Sigmoid colon (tissue), 7 donors: ENCODE measurements around the gene ERP27. TPM values are rescaled to one million over a fixed set of nuclear protein-coding genes. Genes with fewer than 3 reads are reported as not detected.

Experiments used
- DNase-seq: peaks from one replicate; pipeline ENCODE4 v3.0.0-alpha.2; 2019
- H3K27ac ChIP-seq, 4 donors: fragments of 200-600 bp; sonication (generic); one replicate each; pipeline ENCODE4 v1.5.1; 2016 to 2019; ENCODE audit warnings: mild to moderate bottlenecking in 1 of 4
- H3K27me3 ChIP-seq, 3 donors: fragments of 200-600 bp; sonication (generic); one replicate each; pipeline ENCODE4 v1.5.1; 2019; ENCODE audit warnings: mild to moderate bottlenecking in 1 of 3
- H3K36me3 ChIP-seq, 4 donors: fragments of 200-600 bp; sonication (generic); one replicate each; pipeline ENCODE4 v1.5.1; 2016 to 2019
- H3K4me1 ChIP-seq, 4 donors: fragments of 200-600 bp; sonication (generic); one replicate each; pipeline ENCODE4 v1.5.1; 2017 to 2019
- H3K4me3 ChIP-seq, 4 donors: fragments of 200-600 bp; sonication (generic); one replicate each; pipeline ENCODE4 v1.5.1; 2017 to 2019; ENCODE audit warnings: mild to moderate bottlenecking in 2 of 4, moderate library complexity in 1 of 4
- H3K9me3 ChIP-seq, 4 donors: fragments of 200-600 bp in 3 of 4; sonication (generic) in 3 of 4; one replicate each; pipeline versions ENCODE4 v1.5.1 to v1.6.1; 2013 to 2019
- CTCF ChIP-seq, 4 experiments: fragments of 450-650 bp in 3 of 4; fragments of 200-600 bp in 1 of 4; IDR thresholded peaks; one replicate each; pipeline ENCODE4 v1.5.1; 2016 to 2019; ENCODE audit warnings: antibody characterized with exemption in 4 of 4, mild to moderate bottlenecking in 3 of 4, moderate library complexity in 2 of 4
- EP300 ChIP-seq, 4 donors: sonication (generic); formaldehyde crosslinking; IDR thresholded peaks; one replicate each; pipeline ENCODE4 v1.6.1; 2017; ENCODE audit warnings: antibody characterized with exemption in 4 of 4
- POLR2A ChIP-seq, 2 donors: fragments of 450-650 bp; IDR thresholded peaks; one replicate each; pipeline ENCODE4 v1.6.1; 2016; ENCODE audit warnings: antibody characterized with exemption in 2 of 2, mild to moderate bottlenecking in 2 of 2, moderate library complexity in 2 of 2
- POLR2AphosphoS5 ChIP-seq, 4 donors: sonication (generic); formaldehyde crosslinking; IDR thresholded peaks; one replicate each; pipeline ENCODE4 v1.6.1; 2017; ENCODE audit warnings: antibody characterized with exemption in 4 of 4
- WGBS, 2 donors: extraction: QIAGEN DNeasy Blood & Tissue Kit; methylation state at CpG; one replicate each; pipeline ENCODE4 v1.1.7; 2013; 5-methylcytosine and 5-hydroxymethylcytosine counted together
- intact Hi-C: fragments of 100-400 bp; cut with DNase I; formaldehyde crosslinking; loops from one replicate; pipeline ENCODE4 v1.15.1; 2023
- polyA plus RNA-seq, 3 donors: library from polyadenylated mRNA; stranded (reverse); fragments of 200-250 nt; gene quantifications; one replicate each; pipeline ENCODE4 v1.2.3, GENCODE V29; 2013
- total RNA-seq, 4 donors: library from RNA; depleted of rRNA; stranded (reverse); fragments of >200 nt; gene quantifications; one replicate each; pipeline ENCODE4 v1.1.0, GENCODE V29; 2016
- donor health status: healthy with polysubstance abuse.
- donor health status: Bipolar disorder and iron deficiency.
- donor health status: healthy.

Gene ERP27
- total and polyA plus RNA-seq, 7 donors = 0.23 to 2.3 (median 0.60) TPM; not detected in 4

GRCh38 chr12:14930299-14930698 is 8.0 kb downstream of the ERP27 start:
- Histone ChIP-seq H3K36me3 (no peaks in the 10 kb centered on the region), H3K9me3 (no peaks in the 10 kb centered on the region), H3K27ac (peak overlapping the region in 1 of 4 donors; percentile 56), H3K4me3 (no peak overlapping the region), H3K27me3 (no peaks in the 10 kb centered on the region), H3K4me1 (peaks cover 0 to 28% (median 18%) of the 10 kb centered on the region in 4 donors)
- TF ChIP-seq POLR2AphosphoS5 (IDR thresholded peaks at IDR 0.05) = no peak
- peak in 1 of 4 experiments; percentile 12 for TF ChIP-seq CTCF (IDR thresholded peaks at IDR 0.05)
- TF ChIP-seq POLR2A (IDR thresholded peaks at IDR 0.05) = no peak
- intact Hi-C loops = no loop called here
- DNase-seq = no peak

GRCh38 chr12:14928931-14929330 is 9.4 kb downstream of the ERP27 start:
- no peak for TF ChIP-seq CTCF (IDR thresholded peaks at IDR 0.05)
- no peak for TF ChIP-seq EP300 (IDR thresholded peaks at IDR 0.05)
- TF ChIP-seq POLR2AphosphoS5 (IDR thresholded peaks at IDR 0.05) = no peak
- no peak for TF ChIP-seq POLR2A (IDR thresholded peaks at IDR 0.05)
- H3K27ac ChIP-seq = peak overlapping the region in 2 of 4 donors; percentile 0 to 56

GRCh38 chr12:14927267-14927666 is 11.1 kb downstream of the ERP27 start:
- Histone ChIP-seq H3K4me1 (peaks cover 0 to 25% (median 18%) of the 10 kb centered on the region in 4 donors), H3K4me3 (no peak overlapping the region), H3K36me3 (no peaks in the 10 kb centered on the region), H3K27me3 (no peaks in the 10 kb centered on the region), H3K27ac (no peak overlapping the region), H3K9me3 (no peaks in the 10 kb centered on the region)
- DNase-seq = no peak
- 88 to 93% methylated on average over 3 of the region's 3 CpGs for WGBS, 2 donors
- intact Hi-C loops = no loop called here
- TF ChIP-seq CTCF (IDR thresholded peaks at IDR 0.05) (no peak), POLR2A (IDR thresholded peaks at IDR 0.05) (no peak), POLR2AphosphoS5 (IDR thresholded peaks at IDR 0.05) (no peak), EP300 (IDR thresholded peaks at IDR 0.05) (no peak)

More at GRCh38 chr12:14928931-14929330, 9.4 kb downstream of the ERP27 start:
- Histone ChIP-seq H3K9me3 (no peaks in the 10 kb centered on the region), H3K27me3 (no peaks in the 10 kb centered on the region), H3K4me1 (peaks cover 0 to 25% (median 18%) of the 10 kb centered on the region in 4 donors), H3K4me3 (no peak overlapping the region), H3K36me3 (no peaks in the 10 kb centered on the region)
- WGBS, 2 donors = 15 to 62% methylated on average over 4 of the region's 4 CpGs
- intact Hi-C loops = no loop called here
- DNase-seq = no peak

- H3K36me3 ChIP-seq = no peaks in the 10 kb centered on the region
- no peak for DNase-seq
- no peaks in the 10 kb centered on the region for H3K27me3 ChIP-seq
- no peak overlapping the region for H3K4me3 ChIP-seq
- H3K27ac ChIP-seq = no peak overlapping the region
- H3K4me1 ChIP-seq = peaks cover 0 to 10% (median 9%) of the 10 kb centered on the region in 4 donors
- TF ChIP-seq CTCF (IDR thresholded peaks at IDR 0.05) = no peak
- no peak for TF ChIP-seq EP300 (IDR thresholded peaks at IDR 0.05)
- no peak for TF ChIP-seq POLR2A (IDR thresholded peaks at IDR 0.05)
- no peak for TF ChIP-seq POLR2AphosphoS5 (IDR thresholded peaks at IDR 0.05)
- H3K9me3 ChIP-seq = no peaks in the 10 kb centered on the region
- WGBS, 2 donors = 94 to 95% methylated on average over 3 of the region's 3 CpGs
- intact Hi-C loops = no loop called here
Observed at GRCh38 chr12:14924541-14924940, 13.8 kb downstream of the ERP27 start.

- TF ChIP-seq POLR2AphosphoS5 (IDR thresholded peaks at IDR 0.05) (no peak), EP300 (IDR thresholded peaks at IDR 0.05) (no peak), CTCF (IDR thresholded peaks at IDR 0.05) (no peak), POLR2A (IDR thresholded peaks at IDR 0.05) (no peak)
- peaks cover 0 to 4% (median 3%) of the 10 kb centered on the region in 4 donors for H3K4me1 ChIP-seq
- no peaks in the 10 kb centered on the region for H3K27me3 ChIP-seq
- H3K36me3 ChIP-seq = no peaks in the 10 kb centered on the region
- no peaks in the 10 kb centered on the region for H3K9me3 ChIP-seq
- no peak for DNase-seq
- H3K4me3 ChIP-seq = no peak overlapping the region
- 92% methylated on average over 2 of the region's 2 CpGs for WGBS, 2 donors
- H3K27ac ChIP-seq = no peak overlapping the region
- intact Hi-C loops = no loop called here
Observed at GRCh38 chr12:14923944-14924343, 14.4 kb downstream of the ERP27 start.
